CD14-positive monocyte (primary cell): ENCODE results near the gene KIAA0232. TPM values are rescaled to one million over a fixed set of nuclear protein-coding genes. Genes with fewer than 3 reads are reported as not detected.

ENCODE experiments used
- DNase-seq, 3 donors: peaks; one replicate each; pipeline ENCODE4 v3.0.0-alpha.2; 2011 to 2022
- H2AFZ ChIP-seq: 2 replicates; pipeline ENCODE4 v1.6.0; 2012; ENCODE audit warnings: mild to moderate bottlenecking, low read depth, low read length, inconsistent platforms; ENCODE audit not compliant: insufficient read depth, poor library complexity, severe bottlenecking
- H3K27ac ChIP-seq, 2 donors: 1 replicate in 1 of 2; 2 replicates in 1 of 2; pipeline ENCODE4 v1.5.1; 2012 to 2013; ENCODE audit warnings: low read length in 2 of 2, control low read depth in 1 of 2, inconsistent platforms in 1 of 2, low read depth in 1 of 2, mild to moderate bottlenecking in 1 of 2
- H3K27me3 ChIP-seq, 2 donors: one replicate each; pipeline versions ENCODE4 v1.6.0 to v1.6.1; 2011 to 2013; ENCODE audit warnings: low read length in 2 of 2; ENCODE audit not compliant: control insufficient read depth in 2 of 2, insufficient read depth in 2 of 2
- H3K36me3 ChIP-seq, 2 donors: replicated peaks in 1 of 2; 1 replicate in 1 of 2; 2 replicates in 1 of 2; pipeline versions ENCODE4 v1.5.1 to v1.6.1; 2012 to 2013; ENCODE audit warnings: low read length in 2 of 2, control low read depth in 1 of 2, inconsistent platforms in 1 of 2, mild to moderate bottlenecking in 1 of 2; ENCODE audit not compliant: insufficient read depth in 2 of 2, control insufficient read depth in 1 of 2
- H3K4me1 ChIP-seq, 2 donors: 1 replicate in 1 of 2; 2 replicates in 1 of 2; pipeline versions ENCODE4 v1.5.1 to v1.6.1; 2012 to 2013; ENCODE audit warnings: low read length in 2 of 2, control low read depth in 1 of 2, inconsistent platforms in 1 of 2, mild to moderate bottlenecking in 1 of 2, moderate library complexity in 1 of 2; ENCODE audit not compliant: insufficient read depth in 2 of 2, control insufficient read depth in 1 of 2
- H3K4me2 ChIP-seq: replicated peaks from 2 replicates; pipeline ENCODE3; 2012; ENCODE audit warnings: low read length, moderate library complexity, mild to moderate bottlenecking; ENCODE audit not compliant: poor library complexity, severe bottlenecking; ENCODE audit errors: extremely low read depth
- H3K4me3 ChIP-seq, 3 experiments: fragments of 200-600 bp in 1 of 3; sonication (generic) in 1 of 3; replicated peaks in 1 of 3; 1 replicate in 2 of 3; 2 replicates in 1 of 3; pipeline ENCODE4 v1.5.1; 2011 to 2013; ENCODE audit warnings: low read length in 3 of 3, mild to moderate bottlenecking in 3 of 3, control low read depth in 2 of 3, low read depth in 2 of 3, inconsistent platforms in 1 of 3, moderate library complexity in 1 of 3
- H3K79me2 ChIP-seq: 2 replicates; pipeline ENCODE4 v1.6.0; 2012; ENCODE audit warnings: mild to moderate bottlenecking, control low read depth, inconsistent platforms, low read length, moderate library complexity; ENCODE audit not compliant: insufficient read depth
- H3K9ac ChIP-seq: 2 replicates; pipeline ENCODE4 v1.6.0; 2017; ENCODE audit warnings: low read length, mild to moderate bottlenecking; ENCODE audit not compliant: insufficient read depth, poor library complexity, severe bottlenecking
- H3K9me3 ChIP-seq, 2 donors: replicated peaks in 1 of 2; 1 replicate in 1 of 2; 2 replicates in 1 of 2; pipeline versions ENCODE4 v1.5.1 to v1.6.1; 2012 to 2013; ENCODE audit warnings: low read length in 2 of 2, control low read depth in 1 of 2; ENCODE audit not compliant: control insufficient read depth in 1 of 2, insufficient read depth in 1 of 2
- H4K20me1 ChIP-seq: 2 replicates; pipeline ENCODE4 v1.6.0; 2012; ENCODE audit warnings: mild to moderate bottlenecking, low read length, control low read depth, moderate library complexity; ENCODE audit not compliant: insufficient read depth
- H3K27ac Mint-ChIP-seq, 7 donors: one replicate each; pipeline ENCODE4 v1.8.0; 2020; ENCODE audit warnings: mild to moderate bottlenecking in 7 of 7, mixed read lengths in 7 of 7, moderate library complexity in 6 of 7, inconsistent platforms in 2 of 7
- H3K27me3 Mint-ChIP-seq, 3 donors: one replicate each; pipeline ENCODE4 v1.8.0; 2021 to 2022; ENCODE audit warnings: low read depth in 3 of 3, mild to moderate bottlenecking in 3 of 3, mixed read lengths in 3 of 3, moderate library complexity in 3 of 3, inconsistent platforms in 1 of 3
- H3K36me3 Mint-ChIP-seq, 2 donors: one replicate each; pipeline ENCODE4 v1.8.0; 2020; ENCODE audit warnings: mixed read lengths in 2 of 2, inconsistent platforms in 1 of 2, mild to moderate bottlenecking in 1 of 2
- H3K4me1 Mint-ChIP-seq: one replicate; pipeline ENCODE4 v1.8.0; 2020; ENCODE audit warnings: mild to moderate bottlenecking, mixed read lengths
- H3K4me3 Mint-ChIP-seq, 2 donors: one replicate each; pipeline ENCODE4 v1.8.0; 2020; ENCODE audit warnings: mild to moderate bottlenecking in 2 of 2, mixed read lengths in 2 of 2, moderate library complexity in 1 of 2
- H3K9me3 Mint-ChIP-seq, 7 donors: one replicate each; pipeline ENCODE4 v1.8.0; 2020 to 2022; ENCODE audit warnings: mixed read lengths in 7 of 7, mild to moderate bottlenecking in 6 of 7, moderate library complexity in 6 of 7, inconsistent platforms in 2 of 7
- WGBS: methylation state at CpG from one replicate; pipeline ENCODE4 v1.1.5; 2013; ENCODE audit warnings: missing lambda C conversion rate; ENCODE audit not compliant: insufficient coverage; 5-methylcytosine and 5-hydroxymethylcytosine counted together
- intact Hi-C, 2 donors: fragments of 100-400 bp; cut with micrococcal nuclease; formaldehyde crosslinking; loops; one replicate each; pipeline versions ENCODE4 v1.15.0 to v1.15.1; 2023
- polyA plus RNA-seq, 3 donors: library from polyadenylated mRNA; depleted of rRNA in 1 of 3; unstranded in 2 of 3; stranded (reverse) in 1 of 3; fragments of 300-500 nt in 2 of 3; fragments of >200 nt in 1 of 3; fragmentation: Illumina TruSeq in 2 of 3; gene quantifications; 1 replicate in 2 of 3; 2 replicates in 1 of 3; pipeline ENCODE4 v1.2.3, GENCODE V29; 2012 to 2021
- TF ChIP-seq, protein P1 (sequence below): fragments of 200-600 bp; IDR thresholded peaks from one replicate; pipeline ENCODE4 v1.8.0; 2022; ENCODE audit warnings: antibody characterized with exemption, mild to moderate bottlenecking

KIAA0232 gene
- polyA plus RNA-seq, 3 donors: 12.3 to 27.3 (median 20.6) TPM

DNA sequence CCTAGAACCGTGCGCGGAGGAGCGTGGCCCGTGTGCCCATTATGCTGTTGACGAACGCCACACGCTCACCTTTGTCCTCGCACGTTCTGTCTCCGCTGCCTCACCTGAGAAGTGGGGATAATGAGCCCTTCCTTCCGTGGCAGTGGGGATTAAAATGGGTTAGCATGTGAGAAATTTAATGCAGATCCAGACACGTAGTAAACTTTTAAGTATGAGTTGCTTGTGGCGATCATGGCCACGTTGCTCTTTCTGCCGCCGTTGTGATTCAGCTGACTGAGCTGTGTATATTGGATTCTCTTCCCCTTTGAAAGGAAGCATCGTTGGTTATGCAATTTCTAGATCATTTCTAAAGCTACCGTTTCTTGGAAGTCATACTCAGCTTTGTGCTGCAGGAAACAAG, 143.6 kb downstream of the KIAA0232 start:
- Histone ChIP-seq H3K79me2 (peaks cover 88% of the 10 kb centered on the region), H4K20me1 (peaks cover 100% of the 10 kb centered on the region), H3K4me2 (peak overlapping the region; percentile 63), H2AFZ (no peak overlapping the region), H3K4me1 (peaks cover 72 to 74% of the 10 kb centered on the region in 2 donors), H3K27ac (peak overlapping the region; percentile 59 to 80), H3K4me3 (peak overlapping the region in 1 of 3 experiments; percentile 65), H3K9me3 (no peaks in the 10 kb centered on the region), H3K9ac (peak overlapping the region; percentile 11), H3K27me3 (no peaks in the 10 kb centered on the region), H3K36me3 (peaks cover 18 to 44% of the 10 kb centered on the region in 2 donors)
- intact Hi-C loops: loop anchor here in 1 of 2 donors (2.0 to 5.0 kb wide), 2 partner anchors 17 to 39 kb away; no protein-coding TSS in a partner anchor
- Mint-ChIP-seq H3K9me3 (no peaks in the 10 kb centered on the region), H3K4me3 (peak overlapping the region; percentile 57 to 81), H3K4me1 (peaks cover 85% of the 10 kb centered on the region), H3K36me3 (peaks cover 52 to 66% of the 10 kb centered on the region in 2 donors), H3K27me3 (peaks cover 0 to 2% (median 0%) of the 10 kb centered on the region in 3 donors), H3K27ac (peak overlapping the region; percentile 85 to 95 (median 91))
- TF ChIP-seq, protein P1, sequence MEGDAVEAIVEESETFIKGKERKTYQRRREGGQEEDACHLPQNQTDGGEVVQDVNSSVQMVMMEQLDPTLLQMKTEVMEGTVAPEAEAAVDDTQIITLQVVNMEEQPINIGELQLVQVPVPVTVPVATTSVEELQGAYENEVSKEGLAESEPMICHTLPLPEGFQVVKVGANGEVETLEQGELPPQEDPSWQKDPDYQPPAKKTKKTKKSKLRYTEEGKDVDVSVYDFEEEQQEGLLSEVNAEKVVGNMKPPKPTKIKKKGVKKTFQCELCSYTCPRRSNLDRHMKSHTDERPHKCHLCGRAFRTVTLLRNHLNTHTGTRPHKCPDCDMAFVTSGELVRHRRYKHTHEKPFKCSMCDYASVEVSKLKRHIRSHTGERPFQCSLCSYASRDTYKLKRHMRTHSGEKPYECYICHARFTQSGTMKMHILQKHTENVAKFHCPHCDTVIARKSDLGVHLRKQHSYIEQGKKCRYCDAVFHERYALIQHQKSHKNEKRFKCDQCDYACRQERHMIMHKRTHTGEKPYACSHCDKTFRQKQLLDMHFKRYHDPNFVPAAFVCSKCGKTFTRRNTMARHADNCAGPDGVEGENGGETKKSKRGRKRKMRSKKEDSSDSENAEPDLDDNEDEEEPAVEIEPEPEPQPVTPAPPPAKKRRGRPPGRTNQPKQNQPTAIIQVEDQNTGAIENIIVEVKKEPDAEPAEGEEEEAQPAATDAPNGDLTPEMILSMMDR: no peak
- 46% methylated on average over 17 of the region's 19 CpGs for WGBS
- peak; percentile 71 to 80 (median 77) for DNase-seq

DNA sequence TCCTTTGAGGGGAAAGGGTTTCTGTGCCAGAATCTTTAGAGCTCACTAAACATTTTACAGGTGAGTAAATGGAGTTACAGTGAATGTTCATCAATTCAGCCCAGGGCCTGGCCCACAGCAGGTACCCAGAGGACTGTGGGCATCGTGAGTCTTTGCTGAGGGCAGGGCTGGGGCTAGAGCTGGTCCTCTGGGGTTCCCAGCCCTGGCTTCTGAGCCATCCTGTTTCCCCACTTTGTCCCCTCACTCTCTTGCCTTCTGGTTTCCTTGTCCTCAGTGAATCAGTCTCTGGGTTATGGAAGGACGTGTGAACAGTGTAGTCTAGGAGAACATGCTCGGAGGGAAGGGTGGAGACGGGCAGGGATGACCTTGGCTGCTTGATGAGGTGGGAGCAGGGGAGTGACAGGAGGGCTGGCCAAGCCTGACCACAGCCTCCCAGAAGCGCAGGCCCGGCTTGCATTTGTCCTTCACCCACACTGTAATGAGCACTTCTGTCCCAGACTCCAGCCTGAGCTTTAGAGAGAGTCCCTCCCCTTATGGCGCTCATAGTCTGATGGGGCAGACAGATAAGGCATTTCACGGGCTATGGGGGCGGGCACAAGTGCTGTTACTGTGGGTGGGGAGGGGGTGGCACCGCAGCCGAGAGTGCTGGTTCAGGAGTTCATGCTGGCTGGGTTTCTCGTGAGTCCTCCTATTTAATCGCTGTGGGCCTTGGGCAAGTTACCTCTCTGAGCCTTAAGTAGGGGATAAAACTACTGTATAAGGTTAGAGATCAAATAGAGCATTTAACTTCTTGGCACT, 144.4 kb downstream of the KIAA0232 start:
- Histone ChIP-seq H3K27me3 (no peaks in the 10 kb centered on the region), H4K20me1 (peaks cover 100% of the 10 kb centered on the region), H3K27ac (peak overlapping the region; percentile 54 to 80), H3K4me2 (peak overlapping the region; percentile 63), H2AFZ (no peak overlapping the region), H3K79me2 (peaks cover 90% of the 10 kb centered on the region), H3K9ac (no peak overlapping the region), H3K4me3 (peak overlapping the region in 1 of 3 experiments; percentile 65), H3K4me1 (peaks cover 74% of the 10 kb centered on the region in 2 donors), H3K9me3 (no peaks in the 10 kb centered on the region), H3K36me3 (peaks cover 18 to 51% of the 10 kb centered on the region in 2 donors)
- peak overlapping the region; percentile 28 to 81 for H3K4me3 Mint-ChIP-seq
- no peaks in the 10 kb centered on the region for H3K27me3 Mint-ChIP-seq
- TF ChIP-seq, protein P1: no peak
- DNase-seq: no peak
- H3K9me3 Mint-ChIP-seq: no peaks in the 10 kb centered on the region
- WGBS: 30% methylated on average over 7 of the region's 13 CpGs
- peak overlapping the region; percentile 85 to 95 (median 91) for H3K27ac Mint-ChIP-seq
- H3K4me1 Mint-ChIP-seq: peaks cover 91% of the 10 kb centered on the region
- intact Hi-C loops: loop anchor here in 1 of 2 donors (2.0 to 5.0 kb wide), 2 partner anchors 16 to 40 kb away; no protein-coding TSS in a partner anchor
- peaks cover 59 to 72% of the 10 kb centered on the region in 2 donors for H3K36me3 Mint-ChIP-seq
